ENCODE data around the gene PLPP7. TPM values are rescaled to one million over a fixed set of nuclear protein-coding genes. Genes with fewer than 3 reads are reported as not detected.

PLPP7 gene
- polyA plus RNA-seq, 1 donor from 2014 or later = 0.87 TPM

DNA sequence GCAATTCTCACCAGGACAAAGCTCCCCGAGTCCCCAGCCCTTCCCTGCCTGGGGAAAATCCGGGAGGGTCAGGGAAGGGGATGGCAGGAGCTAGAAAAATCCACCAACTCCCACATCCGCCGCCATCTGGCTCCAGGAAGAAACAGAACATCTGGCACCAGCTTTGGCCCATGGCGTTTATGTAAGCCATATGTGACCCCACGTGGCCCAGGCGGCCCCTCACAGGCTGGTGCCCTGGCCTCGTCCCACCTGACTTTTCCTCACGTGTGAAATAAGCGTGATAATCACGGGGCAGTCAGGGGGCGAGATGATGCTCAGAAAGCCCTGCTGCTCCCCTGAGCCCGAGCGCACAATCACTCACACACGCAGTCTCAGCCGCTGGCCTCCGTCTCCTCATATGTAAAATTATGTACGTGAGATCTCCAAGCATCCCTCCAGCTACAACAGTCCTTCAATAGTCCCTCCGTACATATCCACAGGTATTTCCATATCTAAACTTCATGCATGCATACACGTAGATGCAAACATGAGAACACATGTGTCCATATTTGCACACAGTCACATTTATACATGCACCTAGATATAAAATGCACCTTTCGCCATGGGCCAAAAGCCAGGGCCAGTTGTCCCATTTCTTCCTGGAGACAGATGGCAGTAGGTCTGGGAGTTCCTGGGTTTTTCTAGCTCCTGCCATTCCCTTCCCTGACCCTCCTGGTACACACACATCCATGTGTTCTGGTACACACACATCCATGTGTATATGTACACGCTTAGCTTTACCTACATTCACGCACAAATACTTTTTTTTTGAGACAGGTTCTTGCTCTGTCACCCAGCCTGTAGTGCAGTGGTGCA, 28.9 kb downstream of the PLPP7 start:
- Histone ChIP-seq H3K4me2 (ENCODE audit: low read length) (no peak overlapping the region), H4K20me1 (ENCODE audit: insufficient read depth) (no peaks in the 10 kb centered on the region)

More for the DNA sequence above, 28.9 kb downstream of the PLPP7 start:
- no peaks in the 10 kb centered on the region for H3K27me3 ChIP-seq (ENCODE audit: insufficient read depth, low read depth, low read length)
- H3F3A ChIP-seq (ENCODE audit: insufficient read depth, low read length, poor library complexity, severe bottlenecking) = no peaks in the 10 kb centered on the region
- no peaks in the 10 kb centered on the region for H3K9me2 ChIP-seq (ENCODE audit: insufficient read depth, low read length)
- no peak overlapping the region for H3K9ac ChIP-seq (ENCODE audit: low read length)
- H2AFZ ChIP-seq (ENCODE audit: low read depth, low read length) = no peak overlapping the region
- no peak overlapping the region for H3K27ac ChIP-seq (ENCODE audit: low read length)
- no peaks in the 10 kb centered on the region for H3K36me3 ChIP-seq (ENCODE audit: insufficient read depth, low read length)
- TF ChIP-seq REST (IDR thresholded peaks at IDR 0.05; ENCODE audit: borderline replicate concordance) (no peak), TAF1 (IDR thresholded peaks at IDR 0.05; ENCODE audit: low read depth) (no peak), POLR2AphosphoS5 (IDR thresholded peaks at IDR 0.05) (no peak), SMC3 (conservative IDR thresholded peaks at IDR 0.05; ENCODE audit: poor library complexity) (no peak), EZH2 (IDR thresholded peaks at IDR 0.05; ENCODE audit: borderline replicate concordance, insufficient read depth, low read length, poor library complexity, severe bottlenecking) (no peak), MXI1 (conservative IDR thresholded peaks at IDR 0.05; ENCODE audit: poor library complexity, severe bottlenecking) (no peak), RAD21 (conservative IDR thresholded peaks at IDR 0.05) (no peak), EP300 (conservative IDR thresholded peaks at IDR 0.05; ENCODE audit: poor library complexity, severe bottlenecking) (no peak), CTCF (IDR thresholded peaks at IDR 0.05; ENCODE audit: poor library complexity, severe bottlenecking) (no peak)
- H3K9me3 ChIP-seq (ENCODE audit: low read length) = no peaks in the 10 kb centered on the region
- no peaks in the 10 kb centered on the region for H3K79me2 ChIP-seq (replicated peaks; ENCODE audit: insufficient read depth, low read length)
- H3K4me3 ChIP-seq (ENCODE audit: low read length) = no peak overlapping the region
